Measurements from ENCODE around the gene HORMAD1. TPM values are rescaled to one million over a fixed set of nuclear protein-coding genes. Genes with fewer than 3 reads are reported as not detected.

The HORMAD1 gene
- total and polyA plus RNA-seq, 2 experiments from 2014 or later: not detected

DNA sequence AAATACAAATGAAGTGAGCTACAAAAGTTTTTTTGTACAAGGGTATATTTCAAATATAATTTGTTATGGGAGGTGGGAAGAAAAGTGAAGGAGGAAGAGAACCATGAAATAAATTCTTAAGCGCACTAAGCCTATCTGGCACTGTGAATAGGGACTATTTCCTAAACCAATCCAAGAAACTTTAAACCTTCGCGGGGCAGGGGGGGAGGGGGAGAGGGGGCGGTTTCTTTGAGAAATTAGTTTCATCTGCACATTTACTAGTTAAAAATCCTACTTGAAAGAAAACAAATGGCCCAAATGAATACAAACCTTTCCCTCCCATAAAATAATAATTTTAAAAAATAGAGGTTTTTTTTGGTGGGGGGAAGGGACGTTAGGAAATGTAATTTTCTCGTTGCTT lies 24.1 kb downstream of the HORMAD1 start:
- peak overlapping the region; percentile 51 for H3K27ac ChIP-seq
- H3K36me3 ChIP-seq: peaks cover 21% of the 10 kb centered on the region
- peak overlapping the region; percentile 93 for H3K4me3 ChIP-seq
- peaks cover 8% of the 10 kb centered on the region for H3K4me1 ChIP-seq (ENCODE audit: low read depth)
- DNase-seq (ENCODE audit: low read depth in 1 of 2, low spot score in 1 of 2): peak; percentile 4 to 14
- no peaks in the 10 kb centered on the region for H3K27me3 ChIP-seq
- H3K9me3 ChIP-seq (ENCODE audit: low read depth): no peaks in the 10 kb centered on the region
- TF ChIP-seq, protein P1, sequence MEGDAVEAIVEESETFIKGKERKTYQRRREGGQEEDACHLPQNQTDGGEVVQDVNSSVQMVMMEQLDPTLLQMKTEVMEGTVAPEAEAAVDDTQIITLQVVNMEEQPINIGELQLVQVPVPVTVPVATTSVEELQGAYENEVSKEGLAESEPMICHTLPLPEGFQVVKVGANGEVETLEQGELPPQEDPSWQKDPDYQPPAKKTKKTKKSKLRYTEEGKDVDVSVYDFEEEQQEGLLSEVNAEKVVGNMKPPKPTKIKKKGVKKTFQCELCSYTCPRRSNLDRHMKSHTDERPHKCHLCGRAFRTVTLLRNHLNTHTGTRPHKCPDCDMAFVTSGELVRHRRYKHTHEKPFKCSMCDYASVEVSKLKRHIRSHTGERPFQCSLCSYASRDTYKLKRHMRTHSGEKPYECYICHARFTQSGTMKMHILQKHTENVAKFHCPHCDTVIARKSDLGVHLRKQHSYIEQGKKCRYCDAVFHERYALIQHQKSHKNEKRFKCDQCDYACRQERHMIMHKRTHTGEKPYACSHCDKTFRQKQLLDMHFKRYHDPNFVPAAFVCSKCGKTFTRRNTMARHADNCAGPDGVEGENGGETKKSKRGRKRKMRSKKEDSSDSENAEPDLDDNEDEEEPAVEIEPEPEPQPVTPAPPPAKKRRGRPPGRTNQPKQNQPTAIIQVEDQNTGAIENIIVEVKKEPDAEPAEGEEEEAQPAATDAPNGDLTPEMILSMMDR (IDR thresholded peaks at IDR 0.05; ENCODE audit: low read depth, low read length): no peak

DNA sequence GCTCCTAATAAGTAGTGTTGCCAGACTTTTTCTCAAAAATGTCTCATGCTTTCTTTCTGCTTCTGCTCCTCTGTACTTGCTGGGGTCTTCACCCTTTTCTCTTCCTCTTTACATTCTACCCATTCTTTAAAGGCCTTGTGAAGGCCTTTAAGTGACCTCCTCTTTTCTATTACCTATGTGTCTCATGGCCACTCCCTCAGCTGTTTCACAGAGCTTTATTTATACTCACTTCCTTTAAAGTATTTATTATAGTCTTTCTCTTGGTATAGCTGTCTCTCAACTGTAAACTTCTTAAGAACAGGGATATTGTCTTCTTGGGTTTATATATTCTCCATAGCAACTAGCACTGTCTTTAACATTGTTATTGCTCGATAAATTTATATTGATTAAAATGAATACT lies 24.5 kb downstream of the HORMAD1 start:
- no peaks in the 10 kb centered on the region for H3K27me3 ChIP-seq
- H3K4me1 ChIP-seq (ENCODE audit: low read depth): peaks cover 8% of the 10 kb centered on the region
- TF ChIP-seq, protein P1 (IDR thresholded peaks at IDR 0.05; ENCODE audit: low read depth, low read length): no peak
- H3K27ac ChIP-seq: no peak overlapping the region
- peaks cover 25% of the 10 kb centered on the region for H3K36me3 ChIP-seq
- no peaks in the 10 kb centered on the region for H3K9me3 ChIP-seq (ENCODE audit: low read depth)
- DNase-seq (ENCODE audit: low read depth in 1 of 2, low spot score in 1 of 2): no peak
- H3K4me3 ChIP-seq: peak overlapping the region; percentile 93

- peaks cover 8% of the 10 kb centered on the region for H3K4me1 ChIP-seq (ENCODE audit: low read depth)
- no peaks in the 10 kb centered on the region for H3K9me3 ChIP-seq (ENCODE audit: low read depth)
- DNase-seq (ENCODE audit: low read depth in 1 of 2, low spot score in 1 of 2): peak in 1 of 2 donors; percentile 12
- H3K27me3 ChIP-seq: no peaks in the 10 kb centered on the region
- H3K36me3 ChIP-seq: peaks cover 26% of the 10 kb centered on the region
- H3K4me3 ChIP-seq: no peak overlapping the region
- TF ChIP-seq, protein P1 (IDR thresholded peaks at IDR 0.05; ENCODE audit: low read depth, low read length): no peak
- no peak overlapping the region for H3K27ac ChIP-seq
Measured at GRCh38 chr1:150695561-150695960, 25.1 kb downstream of the HORMAD1 start.

- no peak for DNase-seq (ENCODE audit: low read depth in 1 of 2, low spot score in 1 of 2)
- Histone ChIP-seq H3K36me3 (peaks cover 26% of the 10 kb centered on the region), H3K4me1 (ENCODE audit: low read depth) (peaks cover 8% of the 10 kb centered on the region), H3K4me3 (no peak overlapping the region), H3K9me3 (ENCODE audit: low read depth) (no peaks in the 10 kb centered on the region), H3K27ac (no peak overlapping the region), H3K27me3 (no peaks in the 10 kb centered on the region)
- TF ChIP-seq, protein P1 (IDR thresholded peaks at IDR 0.05; ENCODE audit: low read depth, low read length): no peak
Measured at GRCh38 chr1:150692720-150693119, 28.0 kb downstream of the HORMAD1 start.

DNA sequence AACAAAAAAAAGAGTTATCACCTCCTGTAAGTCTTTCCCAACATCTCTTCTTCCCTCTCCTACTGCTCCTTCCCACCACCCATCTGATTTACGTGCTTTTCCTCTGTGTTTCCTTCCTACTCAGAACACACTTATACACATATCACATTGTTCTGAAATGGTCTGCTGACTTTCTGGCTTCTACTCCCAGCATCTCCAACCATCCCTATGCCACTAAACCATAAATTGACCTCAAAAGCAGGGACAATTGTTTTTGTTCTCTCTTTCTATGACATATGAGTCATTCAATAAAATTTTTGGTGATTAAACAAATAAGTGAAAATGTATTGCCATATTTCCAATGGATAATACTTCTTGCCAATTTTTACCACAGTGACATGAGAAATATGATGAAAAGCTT lies 31.9 kb downstream of the HORMAD1 start:
- Histone ChIP-seq H3K36me3 (peaks cover 30% of the 10 kb centered on the region), H3K4me3 (no peak overlapping the region), H3K9me3 (ENCODE audit: low read depth) (no peaks in the 10 kb centered on the region), H3K27me3 (no peaks in the 10 kb centered on the region), H3K27ac (no peak overlapping the region), H3K4me1 (ENCODE audit: low read depth) (no peaks in the 10 kb centered on the region)
- no peak for DNase-seq (ENCODE audit: low read depth in 1 of 2, low spot score in 1 of 2)
- TF ChIP-seq, protein P1 (IDR thresholded peaks at IDR 0.05; ENCODE audit: low read depth, low read length): no peak

- Histone ChIP-seq H3K27me3 (no peaks in the 10 kb centered on the region), H3K4me3 (no peak overlapping the region), H3K4me1 (ENCODE audit: low read depth) (no peaks in the 10 kb centered on the region), H3K36me3 (peaks cover 15% of the 10 kb centered on the region), H3K27ac (no peak overlapping the region), H3K9me3 (ENCODE audit: low read depth) (no peaks in the 10 kb centered on the region)
- no peak for DNase-seq (ENCODE audit: low read depth in 1 of 2, low spot score in 1 of 2)
- TF ChIP-seq, protein P1 (IDR thresholded peaks at IDR 0.05; ENCODE audit: low read depth, low read length): no peak
Measured at GRCh38 chr1:150686275-150686674, 34.4 kb downstream of the HORMAD1 start.
